Vagina (tissue), 2 donors: ENCODE data around the gene YBX1. TPM values are rescaled to one million over a fixed set of nuclear protein-coding genes. Genes with fewer than 3 reads are reported as not detected.
A peak's percentile ranks its signal among the peaks of the same experiment; 100 is the strongest.

Experiments used
- DNase-seq, 2 donors: peaks; one replicate each; pipeline ENCODE4 v3.0.0-alpha.2; 2017; ENCODE audit errors: extremely low spot score in 2 of 2
- H3K27ac ChIP-seq: fragments of 200-600 bp; sonication (generic); one replicate; pipeline ENCODE4 v1.5.1; 2019
- H3K27me3 ChIP-seq: fragments of 200-600 bp; sonication (generic); one replicate; pipeline ENCODE4 v1.5.1; 2019
- H3K36me3 ChIP-seq, 2 donors: fragments of 200-600 bp; sonication (generic); one replicate each; pipeline ENCODE4 v1.5.1; 2017 to 2019
- H3K4me1 ChIP-seq: fragments of 200-600 bp; sonication (generic); one replicate; pipeline ENCODE4 v1.5.1; 2019
- H3K4me3 ChIP-seq, 2 donors: fragments of 200-600 bp; sonication (generic); 1 replicate in 1 of 2; 2 replicates in 1 of 2; pipeline ENCODE4 v1.5.1; 2016 to 2019
- H3K9me3 ChIP-seq: fragments of 200-600 bp; sonication (generic); one replicate; pipeline ENCODE4 v1.5.1; 2019
- CTCF ChIP-seq, 3 experiments: fragments of 450-650 bp in 2 of 3; fragments of 200-600 bp in 1 of 3; sonication (generic) in 1 of 3; IDR thresholded peaks; one replicate each; pipeline ENCODE4 v1.5.1; 2017 to 2019; ENCODE audit warnings: antibody characterized with exemption in 3 of 3, mild to moderate bottlenecking in 2 of 3, moderate library complexity in 2 of 3
- POLR2A ChIP-seq, 2 donors: fragments of 450-650 bp; IDR thresholded peaks; one replicate each; pipeline ENCODE4 v1.6.1; 2017; ENCODE audit warnings: antibody characterized with exemption in 2 of 2, mild to moderate bottlenecking in 2 of 2, moderate library complexity in 2 of 2
- POLR2AphosphoS5 ChIP-seq, 2 donors: sonication (generic); formaldehyde crosslinking; IDR thresholded peaks; one replicate each; pipeline ENCODE4 v1.9.0; 2017; ENCODE audit warnings: antibody characterized with exemption in 2 of 2, mild to moderate bottlenecking in 2 of 2, low read depth in 1 of 2; ENCODE audit not compliant: insufficient read depth in 1 of 2
- intact Hi-C: fragments of 100-400 bp; cut with DNase I; formaldehyde crosslinking; loops from one replicate; pipeline ENCODE4 v1.15.1; 2023
- total RNA-seq: library from RNA; depleted of rRNA; stranded (reverse); fragments of >200 nt; gene quantifications from one replicate; pipeline ENCODE4 v1.2.3, GENCODE V29; 2016

YBX1 gene
- total RNA-seq, 1 donor from 2014 or later = 397 TPM

GRCh38 chr1:42684139-42684538 is 1.9 kb downstream of the YBX1 start:
- intact Hi-C loops = loop anchor here (5.0 kb wide), 2 partner anchors 83 to 238 kb away; partner anchors contain the start of genes C1orf50 and P3H1
- no peak overlapping the region for H3K27ac ChIP-seq
- peaks cover 71% of the 10 kb centered on the region for H3K4me1 ChIP-seq

GRCh38 chr1:42686418-42686817 is 4.2 kb downstream of the YBX1 start:
- H3K36me3 ChIP-seq = no peaks in the 10 kb centered on the region
- TF ChIP-seq POLR2A (IDR thresholded peaks at IDR 0.05) (no peak), POLR2AphosphoS5 (IDR thresholded peaks at IDR 0.05; ENCODE audit: insufficient read depth in 1 of 2, low read depth in 1 of 2) (no peak), CTCF (IDR thresholded peaks at IDR 0.05) (no peak)
- H3K4me3 ChIP-seq = no peak overlapping the region
- intact Hi-C loops = no loop called here
- no peak for DNase-seq
- no peaks in the 10 kb centered on the region for H3K9me3 ChIP-seq
- peaks cover 82% of the 10 kb centered on the region for H3K4me1 ChIP-seq
- H3K27ac ChIP-seq = no peak overlapping the region
- H3K27me3 ChIP-seq = no peaks in the 10 kb centered on the region

More at GRCh38 chr1:42684139-42684538, 1.9 kb downstream of the YBX1 start:
- Histone ChIP-seq H3K36me3 (no peaks in the 10 kb centered on the region), H3K4me3 (peak overlapping the region; percentile 83 to 98), H3K9me3 (no peaks in the 10 kb centered on the region), H3K27me3 (no peaks in the 10 kb centered on the region)
- TF ChIP-seq POLR2AphosphoS5 (IDR thresholded peaks at IDR 0.05; ENCODE audit: insufficient read depth in 1 of 2, low read depth in 1 of 2) = no peak
- TF ChIP-seq CTCF (IDR thresholded peaks at IDR 0.05) = no peak
- TF ChIP-seq POLR2A (IDR thresholded peaks at IDR 0.05) = no peak
- no peak for DNase-seq

- peaks cover 91% of the 10 kb centered on the region for H3K4me1 ChIP-seq
- H3K9me3 ChIP-seq = no peaks in the 10 kb centered on the region
- TF ChIP-seq CTCF (IDR thresholded peaks at IDR 0.05) = no peak
- H3K27me3 ChIP-seq = no peaks in the 10 kb centered on the region
- no peak overlapping the region for H3K4me3 ChIP-seq
- intact Hi-C loops = no loop called here
- H3K27ac ChIP-seq = no peak overlapping the region
- H3K36me3 ChIP-seq = peaks cover 0 to 4% of the 10 kb centered on the region in 2 donors
- DNase-seq = no peak
Measured at GRCh38 chr1:42689912-42690311, 7.7 kb downstream of the YBX1 start.

GRCh38 chr1:42690477-42691156 is 8.4 kb downstream of the YBX1 start:
- TF ChIP-seq POLR2A (IDR thresholded peaks at IDR 0.05) (no peak), CTCF (IDR thresholded peaks at IDR 0.05) (no peak), POLR2AphosphoS5 (IDR thresholded peaks at IDR 0.05; ENCODE audit: insufficient read depth in 1 of 2, low read depth in 1 of 2) (no peak)
- H3K9me3 ChIP-seq = no peaks in the 10 kb centered on the region
- H3K27me3 ChIP-seq = no peaks in the 10 kb centered on the region
- H3K36me3 ChIP-seq = peaks cover 0 to 5% of the 10 kb centered on the region in 2 donors
- H3K4me1 ChIP-seq = peaks cover 84% of the 10 kb centered on the region
- H3K27ac ChIP-seq = no peak overlapping the region
- no peak overlapping the region for H3K4me3 ChIP-seq
- DNase-seq = no peak
- intact Hi-C loops = no loop called here

GRCh38 chr1:42691157-42691498 is 8.9 kb downstream of the YBX1 start:
- DNase-seq = no peak
- Histone ChIP-seq H3K27ac (no peak overlapping the region), H3K27me3 (no peaks in the 10 kb centered on the region), H3K9me3 (no peaks in the 10 kb centered on the region), H3K4me3 (no peak overlapping the region), H3K36me3 (peaks cover 0 to 9% of the 10 kb centered on the region in 2 donors), H3K4me1 (peaks cover 79% of the 10 kb centered on the region)
- intact Hi-C loops = no loop called here
- TF ChIP-seq POLR2AphosphoS5 (IDR thresholded peaks at IDR 0.05; ENCODE audit: insufficient read depth in 1 of 2, low read depth in 1 of 2) = no peak
- no peak for TF ChIP-seq CTCF (IDR thresholded peaks at IDR 0.05)
- no peak for TF ChIP-seq POLR2A (IDR thresholded peaks at IDR 0.05)
